IPS-20b (cell line): ENCODE measurements around the gene SLCO2B1.

Source experiments
- H3K27ac ChIP-seq: one replicate; pipeline ENCODE4 v1.5.1; 2013; ENCODE audit warnings: low read length
- H3K27me3 ChIP-seq: 2 replicates; pipeline ENCODE4 v1.6.1; 2013; ENCODE audit warnings: mild to moderate bottlenecking, low read length, inconsistent platforms; ENCODE audit not compliant: insufficient read depth
- H3K36me3 ChIP-seq: 2 replicates; pipeline ENCODE4 v1.6.1; 2013; ENCODE audit warnings: low read depth, mild to moderate bottlenecking, inconsistent platforms, low read length, moderate library complexity; ENCODE audit not compliant: insufficient read depth
- H3K4me1 ChIP-seq: 2 replicates; pipeline ENCODE4 v1.6.1; 2013; ENCODE audit warnings: mild to moderate bottlenecking, control low read depth, inconsistent platforms, low read length, moderate library complexity; ENCODE audit not compliant: insufficient read depth
- H3K4me3 ChIP-seq: 2 replicates; pipeline ENCODE4 v1.5.1; 2013; ENCODE audit warnings: mild to moderate bottlenecking, low read length, inconsistent platforms
- H3K9ac ChIP-seq: 2 replicates; pipeline ENCODE4 v1.6.1; 2013; ENCODE audit warnings: low read depth, mild to moderate bottlenecking, inconsistent platforms, low read length, moderate library complexity
- H3K9me3 ChIP-seq: 2 replicates; pipeline ENCODE4 v1.6.1; 2013; ENCODE audit warnings: mild to moderate bottlenecking, low read depth, low read length, inconsistent platforms; ENCODE audit not compliant: insufficient read depth

The SLCO2B1 gene

GRCh38 chr11:75158241-75158640, 7.3 kb downstream of the SLCO2B1 start:
- Histone ChIP-seq H3K36me3 (no peaks in the 10 kb centered on the region), H3K4me1 (no peaks in the 10 kb centered on the region)

GRCh38 chr11:75158696-75159150, 7.8 kb downstream of the SLCO2B1 start:
- no peak overlapping the region for H3K4me3 ChIP-seq
- H3K9me3 ChIP-seq, result no peaks in the 10 kb centered on the region
- no peaks in the 10 kb centered on the region for H3K27me3 ChIP-seq
- no peaks in the 10 kb centered on the region for H3K4me1 ChIP-seq
- H3K9ac ChIP-seq, result no peak overlapping the region
- H3K27ac ChIP-seq, result no peak overlapping the region
- H3K36me3 ChIP-seq, result no peaks in the 10 kb centered on the region

More at GRCh38 chr11:75158241-75158640, 7.3 kb downstream of the SLCO2B1 start:
- Histone ChIP-seq H3K9me3 (no peaks in the 10 kb centered on the region), H3K9ac (no peak overlapping the region), H3K27ac (no peak overlapping the region), H3K27me3 (no peaks in the 10 kb centered on the region), H3K4me3 (no peak overlapping the region)

DNA sequence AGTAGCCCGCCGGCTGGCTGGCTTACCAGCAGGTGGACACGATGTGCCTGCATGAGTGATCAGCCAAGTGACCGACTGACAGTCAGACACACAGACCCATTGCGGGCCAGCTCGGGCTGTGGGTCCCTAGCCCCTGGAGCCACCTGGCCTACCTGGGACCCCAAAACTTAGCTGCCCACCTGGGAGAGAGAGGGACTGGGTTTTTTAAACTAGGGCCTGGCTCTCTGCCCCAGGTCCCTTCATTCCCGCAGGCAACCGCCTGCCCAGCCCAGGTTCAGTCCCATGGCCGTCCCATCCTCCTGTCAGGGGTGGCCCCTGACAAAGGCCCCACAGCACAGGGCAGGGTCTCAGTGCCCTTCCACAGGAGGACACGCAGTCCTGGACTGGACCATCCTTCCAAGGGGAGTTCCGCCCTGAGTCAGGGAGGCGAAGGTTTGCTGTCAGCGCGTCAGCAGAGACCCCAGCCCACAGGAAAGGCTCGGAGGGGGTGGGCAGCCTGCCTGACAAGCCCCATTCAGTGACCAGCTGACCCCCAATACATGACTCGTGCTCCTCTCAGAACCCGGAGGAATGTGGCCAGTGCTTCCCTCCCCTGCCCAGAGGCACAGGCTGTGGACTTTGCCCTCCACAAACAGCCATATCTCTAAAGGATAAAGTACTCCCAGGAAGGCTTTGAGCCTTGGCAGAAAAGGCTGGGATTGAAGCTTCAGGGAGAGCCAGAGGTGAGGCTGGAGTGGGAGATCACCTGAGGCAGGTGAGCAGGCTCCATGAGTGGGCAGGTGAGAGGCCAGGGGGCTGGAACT, 8.4 kb downstream of the SLCO2B1 start:
- H3K27ac ChIP-seq, result no peak overlapping the region

DNA sequence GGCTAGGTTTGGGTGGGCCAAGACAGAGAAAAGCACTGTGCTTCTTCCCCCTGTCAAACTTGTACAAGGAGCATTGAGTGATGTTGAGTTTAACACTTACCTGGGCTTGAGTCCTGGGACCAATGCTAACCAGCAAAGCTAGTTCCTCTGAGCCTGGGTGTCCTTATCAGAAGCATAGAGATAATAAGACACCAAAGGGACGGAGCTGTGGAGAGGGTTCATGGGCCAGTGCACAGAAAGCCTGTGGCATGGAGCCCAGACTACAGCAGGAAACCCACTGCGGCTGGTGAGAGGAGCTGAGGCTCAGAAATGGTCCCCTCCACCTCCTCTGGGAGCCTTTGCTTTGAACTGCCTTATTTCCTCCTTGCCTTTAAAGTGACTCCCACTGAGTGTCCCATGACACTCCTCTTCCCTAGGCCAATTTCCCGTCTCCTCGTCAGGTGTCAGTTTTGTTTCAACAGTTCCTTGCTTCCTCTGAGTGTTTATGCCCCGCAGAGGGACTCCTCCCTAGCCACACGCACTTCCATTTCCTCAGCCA, 9.4 kb downstream of the SLCO2B1 start:
- no peaks in the 10 kb centered on the region for H3K36me3 ChIP-seq

More for the DNA sequence above, 8.4 kb downstream of the SLCO2B1 start:
- Histone ChIP-seq H3K9me3 (no peaks in the 10 kb centered on the region), H3K4me1 (no peaks in the 10 kb centered on the region), H3K27me3 (no peaks in the 10 kb centered on the region), H3K9ac (no peak overlapping the region), H3K36me3 (no peaks in the 10 kb centered on the region), H3K4me3 (no peak overlapping the region)

DNA sequence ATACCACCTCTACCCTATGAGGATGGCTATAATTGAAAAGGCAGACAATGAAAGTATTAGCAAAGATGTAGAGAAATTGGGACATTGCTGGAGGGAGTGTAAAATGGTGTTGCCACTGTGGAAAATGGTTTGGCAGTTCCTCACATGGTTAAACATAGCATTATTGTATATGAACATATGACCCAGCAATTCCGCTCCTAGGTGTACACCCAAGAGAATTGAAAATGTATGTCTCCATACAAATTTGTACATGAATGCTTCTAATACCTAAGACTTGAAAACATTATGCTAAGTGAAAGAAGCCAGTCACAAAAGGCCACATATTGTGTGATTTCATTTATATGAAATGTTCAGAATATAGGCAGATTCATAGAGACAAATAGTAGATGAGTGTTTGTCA, 10.0 kb downstream of the SLCO2B1 start:
- no peaks in the 10 kb centered on the region for H3K4me1 ChIP-seq
- H3K27ac ChIP-seq, result no peak overlapping the region
- no peaks in the 10 kb centered on the region for H3K27me3 ChIP-seq
- no peaks in the 10 kb centered on the region for H3K9me3 ChIP-seq
- no peaks in the 10 kb centered on the region for H3K36me3 ChIP-seq
- H3K4me3 ChIP-seq, result no peak overlapping the region
- H3K9ac ChIP-seq, result no peak overlapping the region

More for the DNA sequence above, 9.4 kb downstream of the SLCO2B1 start:
- Histone ChIP-seq H3K4me3 (no peak overlapping the region), H3K27ac (no peak overlapping the region), H3K9me3 (no peaks in the 10 kb centered on the region), H3K27me3 (no peaks in the 10 kb centered on the region), H3K9ac (no peak overlapping the region), H3K4me1 (no peaks in the 10 kb centered on the region)

GRCh38 chr11:75161506-75162095, 10.7 kb downstream of the SLCO2B1 start:
- Histone ChIP-seq H3K27me3 (no peaks in the 10 kb centered on the region), H3K36me3 (no peaks in the 10 kb centered on the region), H3K9ac (no peak overlapping the region), H3K4me1 (no peaks in the 10 kb centered on the region), H3K9me3 (no peaks in the 10 kb centered on the region), H3K27ac (no peak overlapping the region), H3K4me3 (no peak overlapping the region)

- no peaks in the 10 kb centered on the region for H3K36me3 ChIP-seq
- H3K9ac ChIP-seq, result no peak overlapping the region
- no peak overlapping the region for H3K27ac ChIP-seq
- no peak overlapping the region for H3K4me3 ChIP-seq
- H3K9me3 ChIP-seq, result no peaks in the 10 kb centered on the region
- H3K27me3 ChIP-seq, result no peaks in the 10 kb centered on the region
- H3K4me1 ChIP-seq, result no peaks in the 10 kb centered on the region
These were observed 12.0 kb downstream of the SLCO2B1 start for GRCh38 chr11:75162954-75163353.

GRCh38 chr11:75163921-75164849, 13.3 kb downstream of the SLCO2B1 start:
- H3K4me1 ChIP-seq, result no peaks in the 10 kb centered on the region
- no peak overlapping the region for H3K9ac ChIP-seq
- H3K27ac ChIP-seq, result no peak overlapping the region
- no peak overlapping the region for H3K4me3 ChIP-seq
- H3K9me3 ChIP-seq, result no peaks in the 10 kb centered on the region
- H3K36me3 ChIP-seq, result no peaks in the 10 kb centered on the region
- no peaks in the 10 kb centered on the region for H3K27me3 ChIP-seq

DNA sequence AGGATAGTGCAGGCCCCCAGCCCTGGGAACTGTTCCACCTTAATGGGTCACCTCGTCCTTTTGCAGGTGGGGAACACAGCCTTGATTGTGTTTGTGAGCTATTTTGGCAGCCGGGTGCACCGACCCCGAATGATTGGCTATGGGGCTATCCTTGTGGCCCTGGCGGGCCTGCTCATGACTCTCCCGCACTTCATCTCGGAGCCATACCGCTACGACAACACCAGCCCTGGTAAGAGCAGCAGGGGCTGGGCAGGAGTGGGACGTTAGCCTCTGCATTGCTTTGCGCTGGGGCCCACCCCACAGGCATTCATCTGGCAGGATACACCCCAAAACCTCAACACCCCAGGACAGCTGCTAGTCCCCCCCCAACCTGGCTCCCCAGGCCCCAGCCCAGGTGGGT, 14.8 kb downstream of the SLCO2B1 start:
- Histone ChIP-seq H3K9me3 (no peaks in the 10 kb centered on the region), H3K4me1 (no peaks in the 10 kb centered on the region), H3K36me3 (no peaks in the 10 kb centered on the region)

DNA sequence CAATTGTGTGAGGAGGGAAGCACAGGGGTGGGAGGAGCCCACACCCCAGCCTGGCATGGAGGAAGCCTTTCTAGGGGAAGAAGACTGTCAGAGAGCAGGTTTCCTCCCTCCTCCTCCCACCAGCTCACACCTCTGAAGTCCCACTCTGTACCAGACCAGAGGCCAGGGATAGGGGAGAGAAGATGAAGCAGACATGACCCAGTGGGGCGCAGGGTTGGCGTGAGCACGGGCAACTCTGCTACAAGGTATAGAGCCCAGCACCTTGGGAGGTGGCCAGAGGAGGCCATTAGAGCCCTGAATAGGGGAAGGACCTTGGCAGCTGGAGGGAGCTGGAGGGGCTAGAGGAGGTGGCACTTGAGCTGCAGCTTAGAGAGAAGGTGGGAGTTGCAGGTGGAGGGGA, 15.9 kb downstream of the SLCO2B1 start:
- Histone ChIP-seq H3K4me3 (no peak overlapping the region), H3K36me3 (no peaks in the 10 kb centered on the region), H3K9ac (no peak overlapping the region), H3K27ac (no peak overlapping the region), H3K27me3 (no peaks in the 10 kb centered on the region), H3K9me3 (no peaks in the 10 kb centered on the region), H3K4me1 (no peaks in the 10 kb centered on the region)

More for the DNA sequence above, 14.8 kb downstream of the SLCO2B1 start:
- Histone ChIP-seq H3K27ac (no peak overlapping the region), H3K27me3 (no peaks in the 10 kb centered on the region), H3K9ac (no peak overlapping the region), H3K4me3 (no peak overlapping the region)

GRCh38 chr11:75167617-75168016, 16.7 kb downstream of the SLCO2B1 start:
- no peaks in the 10 kb centered on the region for H3K9me3 ChIP-seq
- H3K27me3 ChIP-seq, result no peaks in the 10 kb centered on the region
- H3K4me1 ChIP-seq, result no peaks in the 10 kb centered on the region
- no peak overlapping the region for H3K9ac ChIP-seq
- no peak overlapping the region for H3K27ac ChIP-seq
- no peaks in the 10 kb centered on the region for H3K36me3 ChIP-seq
- no peak overlapping the region for H3K4me3 ChIP-seq
